ENCODE results near the gene CYP19A1. TPM values are rescaled to one million over a fixed set of nuclear protein-coding genes. Genes with fewer than 3 reads are reported as not detected.

Gene CYP19A1
- total and polyA plus RNA-seq, 7 donors, result 0.10 to 4.7 (median 0.22) TPM

DNA sequence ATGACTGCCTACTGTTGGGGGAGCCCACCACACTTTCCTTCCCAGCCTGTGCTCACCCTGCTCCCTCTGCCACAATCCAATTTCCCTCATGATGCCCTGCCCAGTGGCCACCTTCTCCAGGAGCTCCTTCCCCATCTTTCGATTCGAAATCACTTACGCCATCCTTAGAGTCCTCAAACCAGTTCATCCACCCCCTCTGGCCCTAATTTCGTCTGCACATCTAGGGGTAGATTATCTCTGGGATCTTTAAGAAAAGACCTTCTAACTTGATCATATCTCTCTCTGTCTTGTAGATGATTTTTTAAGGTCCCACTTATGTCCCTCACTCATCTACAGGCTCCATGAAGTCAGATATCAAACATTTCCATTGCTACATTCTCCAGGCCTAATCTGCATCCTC, 17.1 kb downstream of the CYP19A1 start:
- Histone ChIP-seq H3K4me3 (no peak overlapping the region), H3K36me3 (ENCODE audit: insufficient read depth in 1 of 2, low read depth in 1 of 2) (no peaks in the 10 kb centered on the region), H3K27ac (no peak overlapping the region), H3K4me1 (no peaks in the 10 kb centered on the region), H3K9me3 (no peaks in the 10 kb centered on the region), H3K27me3 (ENCODE audit: insufficient read depth in 3 of 3, low read length in 2 of 3) (no peaks in the 10 kb centered on the region)
- no peak for DNase-seq
- ATAC-seq, result no peak
- TF ChIP-seq, protein P1, sequence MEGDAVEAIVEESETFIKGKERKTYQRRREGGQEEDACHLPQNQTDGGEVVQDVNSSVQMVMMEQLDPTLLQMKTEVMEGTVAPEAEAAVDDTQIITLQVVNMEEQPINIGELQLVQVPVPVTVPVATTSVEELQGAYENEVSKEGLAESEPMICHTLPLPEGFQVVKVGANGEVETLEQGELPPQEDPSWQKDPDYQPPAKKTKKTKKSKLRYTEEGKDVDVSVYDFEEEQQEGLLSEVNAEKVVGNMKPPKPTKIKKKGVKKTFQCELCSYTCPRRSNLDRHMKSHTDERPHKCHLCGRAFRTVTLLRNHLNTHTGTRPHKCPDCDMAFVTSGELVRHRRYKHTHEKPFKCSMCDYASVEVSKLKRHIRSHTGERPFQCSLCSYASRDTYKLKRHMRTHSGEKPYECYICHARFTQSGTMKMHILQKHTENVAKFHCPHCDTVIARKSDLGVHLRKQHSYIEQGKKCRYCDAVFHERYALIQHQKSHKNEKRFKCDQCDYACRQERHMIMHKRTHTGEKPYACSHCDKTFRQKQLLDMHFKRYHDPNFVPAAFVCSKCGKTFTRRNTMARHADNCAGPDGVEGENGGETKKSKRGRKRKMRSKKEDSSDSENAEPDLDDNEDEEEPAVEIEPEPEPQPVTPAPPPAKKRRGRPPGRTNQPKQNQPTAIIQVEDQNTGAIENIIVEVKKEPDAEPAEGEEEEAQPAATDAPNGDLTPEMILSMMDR (IDR thresholded peaks at IDR 0.05), result no peak
- WGBS, 3 donors, result 71 to 91% (median 88%) methylated on average over 4 of the region's 4 CpGs
- intact Hi-C loops (cut with DNase I), result no loop called here

DNA sequence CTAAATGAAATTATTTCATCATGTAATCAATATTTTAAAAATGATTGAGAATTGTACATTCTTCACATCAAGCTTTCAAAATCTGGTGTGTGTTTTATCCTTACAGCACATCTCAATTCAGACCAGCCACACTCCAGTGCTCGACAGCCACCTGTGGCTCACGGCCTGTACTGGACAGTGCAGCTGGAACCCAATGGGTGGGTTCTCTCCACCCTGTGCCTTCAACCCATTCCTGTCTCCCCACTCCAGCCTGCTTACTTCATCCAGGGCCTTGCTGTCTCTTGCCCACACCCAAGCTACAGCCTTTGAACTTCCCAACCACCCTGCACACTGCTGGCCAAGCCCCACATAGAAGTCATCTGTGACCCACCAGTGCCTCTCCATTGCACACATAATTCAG, 17.6 kb downstream of the CYP19A1 start:
- H3K4me3 ChIP-seq, result no peak overlapping the region
- no peaks in the 10 kb centered on the region for H3K9me3 ChIP-seq
- WGBS, 3 donors, result 87 to 89% (median 87%) methylated on average over 2 of the region's 2 CpGs
- DNase-seq (no peak), ATAC-seq (no peak)
- intact Hi-C loops (cut with DNase I), result no loop called here
- no peaks in the 10 kb centered on the region for H3K36me3 ChIP-seq (ENCODE audit: insufficient read depth in 1 of 2, low read depth in 1 of 2)
- no peaks in the 10 kb centered on the region for H3K4me1 ChIP-seq
- TF ChIP-seq, protein P1 (IDR thresholded peaks at IDR 0.05), result no peak
- H3K27me3 ChIP-seq (ENCODE audit: insufficient read depth in 3 of 3, low read length in 2 of 3), result no peaks in the 10 kb centered on the region
- H3K27ac ChIP-seq, result no peak overlapping the region

DNA sequence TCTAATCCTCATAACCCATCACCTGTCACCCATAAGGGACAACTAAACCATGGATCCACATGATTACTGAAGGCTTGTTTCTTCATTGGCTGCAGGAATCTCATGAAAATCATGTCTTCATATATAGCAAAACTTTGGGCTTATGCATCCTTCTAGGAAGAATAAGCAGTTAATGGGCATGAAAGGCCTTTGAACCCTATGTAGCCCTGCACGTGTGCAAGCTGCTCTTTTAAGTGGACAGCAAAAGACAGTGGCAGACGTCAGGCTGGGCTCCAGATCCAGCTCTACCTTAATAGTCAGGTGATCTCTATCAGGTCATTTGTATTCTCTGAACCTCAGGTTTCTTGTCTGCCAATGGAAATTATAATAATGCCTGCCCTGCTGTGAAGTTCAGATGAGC, 18.9 kb downstream of the CYP19A1 start:
- H3K4me3 ChIP-seq, result no peak overlapping the region
- DNase-seq (no peak), ATAC-seq (no peak)
- H3K9me3 ChIP-seq, result no peaks in the 10 kb centered on the region
- H3K27me3 ChIP-seq (ENCODE audit: insufficient read depth in 3 of 3, low read length in 2 of 3), result no peaks in the 10 kb centered on the region
- no peaks in the 10 kb centered on the region for H3K36me3 ChIP-seq (ENCODE audit: insufficient read depth in 1 of 2, low read depth in 1 of 2)
- TF ChIP-seq, protein P1 (IDR thresholded peaks at IDR 0.05), result no peak
- intact Hi-C loops (cut with DNase I), result no loop called here
- H3K27ac ChIP-seq, result no peak overlapping the region
- no peaks in the 10 kb centered on the region for H3K4me1 ChIP-seq
- 54 to 77% (median 65%) methylated on average over 2 of the region's 2 CpGs for WGBS, 3 donors

DNA sequence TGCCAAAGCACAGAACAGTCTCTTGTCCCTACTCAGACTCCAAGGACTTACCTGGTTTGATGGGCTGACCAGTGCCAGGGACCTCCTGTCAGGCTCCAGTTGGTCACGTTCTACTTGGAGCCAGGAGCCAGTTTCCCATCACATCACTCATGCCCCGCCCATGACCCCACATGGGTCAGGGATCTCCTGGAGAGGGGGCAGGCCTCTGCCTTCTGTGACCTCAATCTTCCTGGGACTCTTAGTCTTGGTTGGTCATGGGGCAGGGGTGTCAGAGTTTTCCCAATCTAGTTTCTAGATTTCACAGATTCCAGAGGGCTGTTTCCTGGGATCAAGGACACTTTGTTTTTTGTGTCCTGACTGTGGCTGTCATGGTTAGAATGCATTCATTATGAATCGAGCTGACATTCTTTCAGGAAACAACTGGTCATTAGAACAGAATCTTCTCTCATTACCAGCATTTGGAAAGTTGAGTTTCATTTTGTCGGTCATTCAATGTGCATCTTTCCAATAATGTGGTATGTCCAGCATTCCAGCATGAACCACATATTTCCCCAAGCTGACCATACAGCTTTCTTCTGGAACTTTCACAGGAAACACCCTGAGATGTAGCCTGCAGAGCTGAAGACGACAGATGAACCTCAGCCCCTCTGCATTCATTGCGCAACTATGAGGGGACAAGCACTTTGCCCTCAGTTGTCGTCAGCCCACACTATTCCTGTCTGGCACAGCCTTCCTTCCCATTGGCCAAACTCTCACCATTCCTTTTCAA, 19.8 kb downstream of the CYP19A1 start:
- WGBS, 3 donors, result 38 to 60% (median 43%) methylated on average over 7 of the region's 7 CpGs
- Histone ChIP-seq H3K36me3 (ENCODE audit: insufficient read depth in 1 of 2, low read depth in 1 of 2) (no peaks in the 10 kb centered on the region), H3K4me3 (no peak overlapping the region), H3K27ac (peak overlapping the region; percentile 0), H3K4me1 (no peaks in the 10 kb centered on the region), H3K27me3 (ENCODE audit: insufficient read depth in 3 of 3, low read length in 2 of 3) (no peaks in the 10 kb centered on the region), H3K9me3 (no peaks in the 10 kb centered on the region)
- DNase-seq (no peak), ATAC-seq (no peak)
- TF ChIP-seq, protein P1 (IDR thresholded peaks at IDR 0.05), result no peak
- intact Hi-C loops (cut with DNase I), result no loop called here

DNA sequence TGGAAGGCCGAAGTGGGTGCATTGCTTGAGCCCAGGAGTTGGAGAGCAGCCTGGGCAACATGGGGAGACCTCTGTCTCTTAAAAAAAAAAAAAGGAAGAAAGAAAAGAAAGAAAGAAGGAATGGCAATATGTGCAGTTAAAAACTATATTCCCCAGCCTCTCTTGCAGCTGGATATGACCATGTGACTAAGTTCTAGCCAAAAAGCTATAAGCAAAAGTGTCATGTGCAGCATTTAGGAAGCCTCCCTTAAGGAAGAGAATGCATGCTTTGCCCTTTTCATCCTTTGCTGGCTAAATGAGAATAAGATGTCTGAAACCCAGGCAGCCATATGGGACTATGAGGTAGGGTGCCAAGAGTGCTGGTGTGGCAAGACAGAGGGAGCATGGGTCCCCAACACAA, 21.8 kb downstream of the CYP19A1 start:
- H3K4me1 ChIP-seq, result no peaks in the 10 kb centered on the region
- 85 to 96% (median 87%) methylated on average over 1 of the region's 1 CpG for WGBS, 3 donors
- DNase-seq (no peak), ATAC-seq (no peak)
- intact Hi-C loops (cut with DNase I), result no loop called here
- TF ChIP-seq, protein P1 (IDR thresholded peaks at IDR 0.05), result no peak
- no peak overlapping the region for H3K4me3 ChIP-seq
- no peaks in the 10 kb centered on the region for H3K9me3 ChIP-seq
- H3K36me3 ChIP-seq (ENCODE audit: insufficient read depth in 1 of 2, low read depth in 1 of 2), result no peaks in the 10 kb centered on the region
- H3K27me3 ChIP-seq (ENCODE audit: insufficient read depth in 3 of 3, low read length in 2 of 3), result no peaks in the 10 kb centered on the region
- H3K27ac ChIP-seq, result no peak overlapping the region
